Activated naive CD8-positive, alpha-beta T cell treated with anti-CD3 and anti-CD28 coated beads, Interleukin-2, amount 50 U/mL, for 24 hours (primary cell): ENCODE results near the gene MED12L.
A peak's percentile ranks its signal among the peaks of the same experiment; 100 is the strongest.

Experiments
- ATAC-seq: fragments of 150-1000 bp; cut with Tn5 transposase; one replicate; pipeline ENCODE4 v1.10.0; 2021
- DNase-seq: peaks from one replicate; pipeline ENCODE4 v3.0.0; 2021
- H3K27ac Mint-ChIP-seq: one replicate; pipeline ENCODE4 v1.8.0; 2021; ENCODE audit warnings: mild to moderate bottlenecking, mixed read lengths
- H3K27me3 Mint-ChIP-seq: one replicate; pipeline ENCODE4 v1.8.0; 2021; ENCODE audit warnings: mixed read lengths
- H3K36me3 Mint-ChIP-seq: one replicate; pipeline ENCODE4 v1.8.0; 2021; ENCODE audit warnings: low read depth, mixed read lengths
- H3K4me1 Mint-ChIP-seq: one replicate; pipeline ENCODE4 v1.8.0; 2021; ENCODE audit warnings: mixed read lengths
- H3K4me3 Mint-ChIP-seq: one replicate; pipeline ENCODE4 v1.8.0; 2021; ENCODE audit warnings: mild to moderate bottlenecking, moderate library complexity, mixed read lengths
- H3K9me3 Mint-ChIP-seq: one replicate; pipeline ENCODE4 v1.8.0; 2021; ENCODE audit warnings: mixed read lengths

Gene MED12L

GRCh38 chr3:151106311-151106710 lies 20.8 kb downstream of the MED12L start:
- H3K27me3 Mint-ChIP-seq: peaks cover 3% of the 10 kb centered on the region
- no peaks in the 10 kb centered on the region for H3K4me1 Mint-ChIP-seq
- DNase-seq: no peak
- H3K36me3 Mint-ChIP-seq: no peaks in the 10 kb centered on the region
- no peak overlapping the region for H3K27ac Mint-ChIP-seq
- H3K4me3 Mint-ChIP-seq: no peak overlapping the region
- ATAC-seq: no peak
- no peaks in the 10 kb centered on the region for H3K9me3 Mint-ChIP-seq

- Mint-ChIP-seq H3K36me3 (no peaks in the 10 kb centered on the region), H3K4me1 (no peaks in the 10 kb centered on the region), H3K27me3 (peaks cover 2% of the 10 kb centered on the region), H3K9me3 (no peaks in the 10 kb centered on the region), H3K27ac (no peak overlapping the region), H3K4me3 (no peak overlapping the region)
- no peak for ATAC-seq
- no peak for DNase-seq
These were observed 21.7 kb downstream of the MED12L start for GRCh38 chr3:151107177-151107576.

GRCh38 chr3:151107701-151108100 lies 22.2 kb downstream of the MED12L start:
- Mint-ChIP-seq H3K4me3 (no peak overlapping the region), H3K36me3 (no peaks in the 10 kb centered on the region), H3K27me3 (peaks cover 2% of the 10 kb centered on the region), H3K4me1 (no peaks in the 10 kb centered on the region), H3K27ac (no peak overlapping the region), H3K9me3 (no peaks in the 10 kb centered on the region)
- DNase-seq: no peak
- no peak for ATAC-seq

- ATAC-seq: no peak
- no peaks in the 10 kb centered on the region for H3K4me1 Mint-ChIP-seq
These were observed 23.9 kb downstream of the MED12L start for GRCh38 chr3:151109286-151109800.

GRCh38 chr3:151112731-151113130 lies 27.3 kb downstream of the MED12L start:
- Mint-ChIP-seq H3K27ac (no peak overlapping the region), H3K27me3 (peaks cover 4% of the 10 kb centered on the region)
- ATAC-seq: no peak

More at GRCh38 chr3:151109286-151109800, 23.9 kb downstream of the MED12L start:
- H3K36me3 Mint-ChIP-seq: no peaks in the 10 kb centered on the region
- H3K4me3 Mint-ChIP-seq: no peak overlapping the region
- H3K27me3 Mint-ChIP-seq: peaks cover 2% of the 10 kb centered on the region
- DNase-seq: no peak
- no peaks in the 10 kb centered on the region for H3K9me3 Mint-ChIP-seq
- no peak overlapping the region for H3K27ac Mint-ChIP-seq

GRCh38 chr3:151113343-151113742 lies 27.9 kb downstream of the MED12L start:
- ATAC-seq (no peak), DNase-seq (no peak)
- Mint-ChIP-seq H3K27ac (no peak overlapping the region), H3K9me3 (no peaks in the 10 kb centered on the region), H3K4me1 (no peaks in the 10 kb centered on the region), H3K36me3 (no peaks in the 10 kb centered on the region), H3K4me3 (no peak overlapping the region), H3K27me3 (peaks cover 4% of the 10 kb centered on the region)

More at GRCh38 chr3:151112731-151113130, 27.3 kb downstream of the MED12L start:
- no peak for DNase-seq
- Mint-ChIP-seq H3K9me3 (no peaks in the 10 kb centered on the region), H3K4me3 (no peak overlapping the region), H3K36me3 (no peaks in the 10 kb centered on the region), H3K4me1 (no peaks in the 10 kb centered on the region)

- Mint-ChIP-seq H3K27ac (no peak overlapping the region), H3K4me3 (no peak overlapping the region), H3K36me3 (no peaks in the 10 kb centered on the region), H3K4me1 (no peaks in the 10 kb centered on the region), H3K9me3 (no peaks in the 10 kb centered on the region), H3K27me3 (peaks cover 5% of the 10 kb centered on the region)
- ATAC-seq: no peak
- no peak for DNase-seq
These were observed 31.6 kb downstream of the MED12L start for GRCh38 chr3:151117047-151117446.

GRCh38 chr3:151119188-151119587 lies 33.7 kb downstream of the MED12L start:
- ATAC-seq (no peak), DNase-seq (no peak)
- Mint-ChIP-seq H3K4me3 (no peak overlapping the region), H3K27me3 (peaks cover 5% of the 10 kb centered on the region), H3K36me3 (no peaks in the 10 kb centered on the region), H3K27ac (no peak overlapping the region), H3K4me1 (peaks cover 5% of the 10 kb centered on the region), H3K9me3 (no peaks in the 10 kb centered on the region)

- H3K27me3 Mint-ChIP-seq: peaks cover 5% of the 10 kb centered on the region
- H3K9me3 Mint-ChIP-seq: no peaks in the 10 kb centered on the region
- H3K36me3 Mint-ChIP-seq: no peaks in the 10 kb centered on the region
- ATAC-seq (no peak), DNase-seq (no peak)
- no peak overlapping the region for H3K4me3 Mint-ChIP-seq
- H3K4me1 Mint-ChIP-seq: peaks cover 8% of the 10 kb centered on the region
- no peak overlapping the region for H3K27ac Mint-ChIP-seq
These were observed 34.9 kb downstream of the MED12L start for GRCh38 chr3:151120409-151120808.

GRCh38 chr3:151121016-151121415 lies 35.6 kb downstream of the MED12L start:
- H3K9me3 Mint-ChIP-seq: no peaks in the 10 kb centered on the region
- no peak for DNase-seq

GRCh38 chr3:151123827-151124226 lies 38.4 kb downstream of the MED12L start:
- H3K27me3 Mint-ChIP-seq: peaks cover 2% of the 10 kb centered on the region
- ATAC-seq: peak; percentile 85
- no peak overlapping the region for H3K27ac Mint-ChIP-seq
- DNase-seq: no peak
- H3K4me1 Mint-ChIP-seq: peaks cover 8% of the 10 kb centered on the region
- no peaks in the 10 kb centered on the region for H3K9me3 Mint-ChIP-seq
- no peaks in the 10 kb centered on the region for H3K36me3 Mint-ChIP-seq
- H3K4me3 Mint-ChIP-seq: no peak overlapping the region

More at GRCh38 chr3:151121016-151121415, 35.6 kb downstream of the MED12L start:
- ATAC-seq: no peak
- Mint-ChIP-seq H3K27ac (no peak overlapping the region), H3K4me1 (peaks cover 8% of the 10 kb centered on the region), H3K36me3 (no peaks in the 10 kb centered on the region), H3K27me3 (peaks cover 5% of the 10 kb centered on the region), H3K4me3 (no peak overlapping the region)

- H3K27ac Mint-ChIP-seq: no peak overlapping the region
- H3K4me1 Mint-ChIP-seq: peaks cover 8% of the 10 kb centered on the region
- no peaks in the 10 kb centered on the region for H3K9me3 Mint-ChIP-seq
- no peak overlapping the region for H3K4me3 Mint-ChIP-seq
- ATAC-seq (no peak), DNase-seq (no peak)
- H3K27me3 Mint-ChIP-seq: peaks cover 2% of the 10 kb centered on the region
- no peaks in the 10 kb centered on the region for H3K36me3 Mint-ChIP-seq
These were observed 39.0 kb downstream of the MED12L start for GRCh38 chr3:151124476-151124875.

- H3K27ac Mint-ChIP-seq: no peak overlapping the region
- H3K4me1 Mint-ChIP-seq: peaks cover 7% of the 10 kb centered on the region
- peaks cover 5% of the 10 kb centered on the region for H3K27me3 Mint-ChIP-seq
- no peak for ATAC-seq
- no peaks in the 10 kb centered on the region for H3K36me3 Mint-ChIP-seq
- H3K4me3 Mint-ChIP-seq: no peak overlapping the region
- DNase-seq: no peak
- H3K9me3 Mint-ChIP-seq: no peaks in the 10 kb centered on the region
These were observed 45.0 kb downstream of the MED12L start for GRCh38 chr3:151130428-151130827.

GRCh38 chr3:151133175-151133574 lies 47.7 kb downstream of the MED12L start:
- H3K27ac Mint-ChIP-seq: no peak overlapping the region
- peaks cover 19% of the 10 kb centered on the region for H3K4me1 Mint-ChIP-seq
- no peak for DNase-seq
- no peaks in the 10 kb centered on the region for H3K36me3 Mint-ChIP-seq
- no peak for ATAC-seq
- no peak overlapping the region for H3K4me3 Mint-ChIP-seq
- H3K9me3 Mint-ChIP-seq: no peaks in the 10 kb centered on the region
- peaks cover 6% of the 10 kb centered on the region for H3K27me3 Mint-ChIP-seq

GRCh38 chr3:151133917-151134450 lies 48.5 kb downstream of the MED12L start:
- H3K27me3 Mint-ChIP-seq: peaks cover 6% of the 10 kb centered on the region
- no peak overlapping the region for H3K27ac Mint-ChIP-seq
- peaks cover 19% of the 10 kb centered on the region for H3K4me1 Mint-ChIP-seq
- H3K36me3 Mint-ChIP-seq: no peaks in the 10 kb centered on the region
- no peaks in the 10 kb centered on the region for H3K9me3 Mint-ChIP-seq
- no peak overlapping the region for H3K4me3 Mint-ChIP-seq
- ATAC-seq: no peak
- no peak for DNase-seq
